Right cardiac atrium (tissue), 5 donors: ENCODE data around the gene CPA5. TPM values are rescaled to one million over a fixed set of nuclear protein-coding genes. Genes with fewer than 3 reads are reported as not detected.

Experiments used
- ATAC-seq, 2 donors: fragments of 200-7000 bp; cut with Tn5 transposase; one replicate each; pipeline versions ENCODE4 v1.8.0 to v1.9.1; 2020; ENCODE audit warnings: moderate library complexity in 2 of 2, mild to moderate bottlenecking in 1 of 2
- DNase-seq, 3 donors: peaks; one replicate each; pipeline ENCODE4 v3.0.0-alpha.2; 2020
- H3K27ac ChIP-seq: one replicate; pipeline ENCODE4 v1.5.1; 2013; ENCODE audit warnings: mild to moderate bottlenecking, low read length, control low read depth, moderate library complexity
- H3K27me3 ChIP-seq: one replicate; pipeline ENCODE4 v1.6.1; 2013; ENCODE audit not compliant: control insufficient read depth, insufficient read depth
- H3K4me1 ChIP-seq: one replicate; pipeline ENCODE4 v1.6.1; 2013; ENCODE audit warnings: low read length; ENCODE audit not compliant: control insufficient read depth, insufficient read depth
- H3K4me3 ChIP-seq: one replicate; pipeline ENCODE4 v1.5.1; 2013; ENCODE audit warnings: low read length, control low read depth
- H3K9me3 ChIP-seq: one replicate; pipeline ENCODE4 v1.6.1; 2013; ENCODE audit warnings: low read length; ENCODE audit not compliant: control insufficient read depth
- WGBS: extraction: QIAGEN DNeasy Blood & Tissue Kit; methylation state at CpG from one replicate; pipeline ENCODE4 v1.1.7; 2013; 5-methylcytosine and 5-hydroxymethylcytosine counted together
- intact Hi-C, 4 donors: fragments of 100-400 bp; cut with DNase I; formaldehyde crosslinking; loops; one replicate each; pipeline versions ENCODE4 v1.11.0 to v1.14.0; 2022 to 2023
- long read RNA-seq, 4 donors: library from polyadenylated mRNA; unstranded; transcript quantifications; one replicate each; pipeline ENCODE4 v2.0.0, GENCODE V29; 2020 to 2021
- polyA plus RNA-seq: library from polyadenylated mRNA; stranded (reverse); fragments of 200-250 nt; gene quantifications from one replicate; pipeline ENCODE4 v1.2.3, GENCODE V29; 2013
- total RNA-seq, 4 donors: library from RNA; stranded (reverse); fragmentation: NEBNext Ultra II Directional; extraction: Animal tissue kit (Norgen Biotek cat#: 25700); gene quantifications; one replicate each; pipeline ENCODE4 v1.2.1, GENCODE V29; 2021
- donor health status: healthy with polysubstance abuse.
- donor health status: DM: no; HTN: yes; CAD: no.
- donor health status: DM: no; HTN: no; CAD: no.
- donor health status: DM: no; HTN: yes; CAD: no; lungs with severe emphysema.
- donor health status: DM: yes; HTN: yes; CAD: no.

The CPA5 gene
- total RNA-seq (not detected), polyA plus RNA-seq (not detected)
- long read RNA-seq, donor 1, result 0 reads
- long read RNA-seq, donor 2, result 0 reads
- long read RNA-seq, donor 3, result 0 reads
- long read RNA-seq, donor 4, result 0 reads

- intact Hi-C loops, result loop anchor here in 1 of 4 donors (5.0 kb wide), 1 partner anchor 363 kb away; no protein-coding TSS in a partner anchor
- Histone ChIP-seq H3K27me3 (no peaks in the 10 kb centered on the region), H3K9me3 (no peaks in the 10 kb centered on the region), H3K4me3 (no peak within 1 kb of the TSS), H3K4me1 (no peaks in the 10 kb centered on the region), H3K27ac (no peak within 1 kb of the TSS)
- ATAC-seq, result no peak
- no peak for DNase-seq
- WGBS, result 96% methylated on average over 5 of the region's 5 CpGs
Observed at GRCh38 chr7:130344271-130344866, at the start of gene CPA5. Gene CPA5 (plus strand): TSS chr7:130344816. CDS start chr7:130346486, 1,670 bp downstream.

DNA sequence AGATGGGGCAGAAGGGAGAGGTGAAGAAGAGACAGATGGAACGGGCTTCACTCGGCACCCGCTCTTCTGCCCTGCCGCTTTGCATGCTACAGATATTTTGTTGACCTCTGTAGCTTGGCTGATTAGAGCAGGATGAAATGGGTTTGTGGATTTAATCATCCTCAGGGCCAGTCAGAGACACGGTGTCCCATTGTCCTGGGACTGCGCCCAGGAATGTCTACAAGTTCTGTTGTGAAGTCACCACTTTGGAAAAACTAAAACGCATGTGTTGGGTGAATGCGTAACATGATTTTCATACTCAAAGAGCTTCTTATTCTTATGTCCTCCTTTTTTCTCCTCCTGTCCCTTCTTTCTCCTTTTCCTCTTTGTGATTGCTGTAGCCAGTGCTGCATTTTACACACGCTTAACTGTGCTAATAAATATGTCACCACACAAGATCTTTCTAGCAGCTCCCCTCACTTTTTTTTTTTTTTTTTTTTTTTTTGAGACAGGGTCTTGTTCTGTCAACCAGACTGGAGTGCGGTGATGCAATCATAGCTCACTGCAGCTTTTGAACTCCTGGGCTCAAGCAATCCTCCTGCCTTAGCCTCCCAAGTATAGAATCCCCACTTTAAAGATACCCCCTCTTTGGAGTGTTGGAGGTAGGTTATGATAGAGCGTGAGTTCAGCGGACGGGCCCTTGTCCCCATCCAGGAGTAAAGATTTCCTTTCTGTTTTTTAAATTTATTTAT lies 48.2 kb upstream of the CPA5 start:
- WGBS, result 87% methylated on average over 13 of the region's 13 CpGs
- H3K9me3 ChIP-seq, result no peaks in the 10 kb centered on the region
- intact Hi-C loops, result no loop called here
- no peaks in the 10 kb centered on the region for H3K4me1 ChIP-seq
- H3K4me3 ChIP-seq, result no peak overlapping the region
- no peak overlapping the region for H3K27ac ChIP-seq
- no peaks in the 10 kb centered on the region for H3K27me3 ChIP-seq
- DNase-seq (no peak), ATAC-seq (no peak)

DNA sequence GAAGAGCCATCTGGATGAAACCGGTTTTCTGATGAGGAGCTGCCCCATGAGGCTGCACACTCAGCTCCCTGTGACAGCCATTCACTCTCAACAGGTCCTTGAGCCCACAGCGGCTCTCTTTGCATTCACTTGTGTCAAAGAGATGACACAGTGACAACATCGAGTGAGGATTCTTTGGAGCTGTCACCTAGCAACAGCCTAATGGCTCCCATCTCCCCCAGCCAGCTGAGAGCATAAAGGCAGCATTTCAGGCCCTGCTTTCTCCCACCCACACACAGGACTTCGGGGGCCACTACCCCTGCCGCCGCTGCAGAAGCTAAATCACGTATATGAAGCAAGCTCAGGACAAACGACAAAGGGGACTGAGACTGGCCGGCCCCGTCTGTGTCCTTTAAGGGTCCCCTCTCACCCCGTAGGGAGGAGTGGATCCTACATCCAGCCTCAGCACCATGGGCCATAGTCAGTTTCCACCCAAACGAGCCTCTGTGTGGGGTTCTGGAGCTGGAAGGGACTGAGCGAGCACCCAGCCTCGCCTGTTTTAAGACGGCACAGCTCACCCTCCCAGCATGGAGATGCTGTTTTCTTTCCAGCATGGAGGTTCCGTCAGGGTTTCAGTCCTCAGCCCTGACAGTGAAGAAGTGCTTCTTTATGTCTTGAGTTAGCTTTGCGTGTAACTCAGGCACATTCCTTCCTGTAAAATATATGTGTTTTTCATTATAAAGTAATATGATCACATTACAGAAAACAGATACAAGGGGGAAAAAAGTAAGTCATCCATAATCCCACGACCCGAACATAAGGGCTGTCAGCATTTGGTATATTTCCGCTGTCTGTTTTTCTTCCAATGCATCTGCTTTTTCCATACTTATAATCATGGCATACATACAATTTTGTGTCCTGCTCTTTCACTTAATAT lies 46.7 kb upstream of the CPA5 start:
- H3K4me3 ChIP-seq, result no peak overlapping the region
- H3K9me3 ChIP-seq, result no peaks in the 10 kb centered on the region
- no peaks in the 10 kb centered on the region for H3K27me3 ChIP-seq
- intact Hi-C loops, result no loop called here
- WGBS, result 85% methylated on average over 20 of the region's 20 CpGs
- no peak for ATAC-seq
- no peaks in the 10 kb centered on the region for H3K4me1 ChIP-seq
- H3K27ac ChIP-seq, result no peak overlapping the region
- DNase-seq, result no peak

DNA sequence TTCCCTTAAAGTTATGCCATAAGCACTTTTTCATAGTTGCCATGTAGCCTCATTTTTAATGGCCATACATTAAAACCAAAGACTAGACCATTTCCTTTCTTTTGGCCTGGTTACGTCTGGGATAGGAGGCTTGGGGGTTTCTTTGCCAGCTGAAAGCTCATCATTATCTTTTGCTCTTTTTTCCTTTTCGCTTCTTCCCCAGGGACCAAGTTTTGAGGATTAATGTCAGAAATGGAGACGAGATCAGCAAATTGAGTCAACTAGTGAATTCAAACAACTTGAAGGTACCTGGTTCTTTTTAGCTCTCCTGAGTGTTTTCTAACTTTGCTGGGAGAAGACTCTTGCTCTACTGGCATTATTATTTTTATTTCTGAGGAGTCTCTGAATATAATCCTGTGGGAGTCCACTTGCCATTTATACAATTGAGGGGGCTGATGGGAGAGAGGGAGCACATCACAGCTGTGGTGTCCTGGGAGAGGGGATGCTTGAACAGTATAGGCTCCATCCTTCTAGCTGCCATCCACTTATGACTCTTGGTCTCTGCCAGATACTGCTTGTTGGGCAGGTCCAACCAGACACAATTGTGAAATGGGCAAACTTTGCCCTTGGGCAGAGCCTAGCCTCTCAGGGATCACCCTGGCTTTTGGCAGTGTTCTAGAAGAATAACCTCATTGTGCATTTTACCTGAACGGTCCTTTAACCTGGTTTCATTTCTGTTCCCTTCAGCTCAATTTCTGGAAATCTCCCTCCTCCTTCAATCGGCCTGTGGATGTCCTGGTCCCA lies 45.9 kb upstream of the CPA5 start:
- no peak for ATAC-seq
- WGBS, result 83% methylated on average over 5 of the region's 5 CpGs

DNA sequence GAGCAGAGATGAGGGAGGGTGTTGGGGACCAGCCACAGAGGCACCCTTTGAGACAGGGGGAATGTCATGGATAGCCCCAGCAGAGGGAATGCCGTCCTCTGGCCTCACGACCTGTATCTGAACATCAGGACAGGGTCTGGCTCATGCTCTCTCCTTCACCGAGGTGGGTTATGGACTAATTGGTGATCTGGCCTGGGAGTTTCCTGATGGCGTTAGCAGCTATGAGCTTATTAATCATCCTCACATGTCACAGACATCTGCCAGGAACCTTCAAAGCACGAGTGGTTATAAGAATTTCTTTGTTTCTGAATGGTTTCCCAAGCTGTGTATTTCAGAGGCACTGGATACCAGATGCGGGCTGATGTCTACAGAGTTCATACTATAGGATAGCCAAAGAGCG lies 44.8 kb upstream of the CPA5 start:
- no peaks in the 10 kb centered on the region for H3K9me3 ChIP-seq
- no peaks in the 10 kb centered on the region for H3K27me3 ChIP-seq
- H3K4me1 ChIP-seq, result no peaks in the 10 kb centered on the region
- ATAC-seq (no peak), DNase-seq (no peak)
- no peak overlapping the region for H3K27ac ChIP-seq
- intact Hi-C loops, result no loop called here
- 88% methylated on average over 7 of the region's 7 CpGs for WGBS
- no peak overlapping the region for H3K4me3 ChIP-seq

More for the DNA sequence above, 45.9 kb upstream of the CPA5 start:
- Histone ChIP-seq H3K4me1 (no peaks in the 10 kb centered on the region), H3K4me3 (no peak overlapping the region), H3K27me3 (no peaks in the 10 kb centered on the region), H3K9me3 (no peaks in the 10 kb centered on the region), H3K27ac (no peak overlapping the region)
- DNase-seq, result no peak
- intact Hi-C loops, result no loop called here

- no peak overlapping the region for H3K4me3 ChIP-seq
- WGBS, result 78% methylated on average over 8 of the region's 8 CpGs
- H3K4me1 ChIP-seq, result no peaks in the 10 kb centered on the region
- H3K27ac ChIP-seq, result no peak overlapping the region
- no peak for ATAC-seq
- intact Hi-C loops, result no loop called here
- H3K27me3 ChIP-seq, result no peaks in the 10 kb centered on the region
- H3K9me3 ChIP-seq, result no peaks in the 10 kb centered on the region
- no peak for DNase-seq
Observed at GRCh38 chr7:130301501-130302020, 43.1 kb upstream of the CPA5 start.

DNA sequence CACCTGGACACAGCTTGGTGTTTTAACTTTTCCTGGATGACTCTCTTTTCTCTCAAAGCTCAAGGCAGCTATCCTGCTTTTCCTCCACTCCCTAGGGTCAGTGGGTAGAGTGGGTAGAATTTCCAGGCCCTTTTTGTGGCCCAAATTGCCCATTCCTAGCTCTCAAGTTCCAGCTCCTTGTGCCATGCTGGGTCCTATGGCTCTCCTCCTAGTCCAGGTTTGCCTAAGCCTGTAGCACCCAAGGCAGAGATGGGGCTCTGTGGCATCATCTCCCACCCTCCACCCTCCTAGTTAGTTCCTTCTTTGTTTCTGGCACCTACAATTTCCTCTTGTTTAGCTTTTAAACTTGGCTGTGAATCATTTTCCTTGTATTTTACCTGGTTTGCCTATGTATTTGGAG lies 42.0 kb upstream of the CPA5 start:
- ATAC-seq (no peak), DNase-seq (no peak)
- H3K4me1 ChIP-seq, result no peaks in the 10 kb centered on the region
- intact Hi-C loops, result no loop called here
- no peak overlapping the region for H3K4me3 ChIP-seq
- H3K27me3 ChIP-seq, result no peaks in the 10 kb centered on the region
- no peaks in the 10 kb centered on the region for H3K9me3 ChIP-seq
- H3K27ac ChIP-seq, result no peak overlapping the region

DNA sequence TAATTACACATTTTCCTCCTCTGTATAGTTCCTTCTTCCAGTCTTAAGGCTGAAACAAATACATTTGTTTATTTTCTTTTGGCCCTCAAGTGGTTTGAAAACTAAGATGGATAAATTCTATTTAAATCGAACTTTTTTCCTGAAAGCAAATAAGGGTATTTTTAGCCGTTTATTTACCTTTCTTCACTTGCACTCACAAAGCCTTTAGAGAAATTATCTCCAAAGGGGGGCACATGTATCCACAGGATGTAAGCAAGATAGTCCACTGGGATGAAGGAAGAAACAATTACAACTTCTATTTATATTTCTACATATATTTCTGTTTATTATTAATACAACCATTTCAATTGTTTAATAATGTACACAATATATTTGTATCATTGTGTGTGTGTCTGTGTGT lies 41.5 kb upstream of the CPA5 start:
- H3K4me1 ChIP-seq, result no peaks in the 10 kb centered on the region
- intact Hi-C loops, result no loop called here
- ATAC-seq (no peak), DNase-seq (no peak)
- WGBS, result 53% methylated on average over 2 of the region's 2 CpGs
- H3K4me3 ChIP-seq, result no peak overlapping the region
- H3K27me3 ChIP-seq, result no peaks in the 10 kb centered on the region
- no peaks in the 10 kb centered on the region for H3K9me3 ChIP-seq
- no peak overlapping the region for H3K27ac ChIP-seq

DNA sequence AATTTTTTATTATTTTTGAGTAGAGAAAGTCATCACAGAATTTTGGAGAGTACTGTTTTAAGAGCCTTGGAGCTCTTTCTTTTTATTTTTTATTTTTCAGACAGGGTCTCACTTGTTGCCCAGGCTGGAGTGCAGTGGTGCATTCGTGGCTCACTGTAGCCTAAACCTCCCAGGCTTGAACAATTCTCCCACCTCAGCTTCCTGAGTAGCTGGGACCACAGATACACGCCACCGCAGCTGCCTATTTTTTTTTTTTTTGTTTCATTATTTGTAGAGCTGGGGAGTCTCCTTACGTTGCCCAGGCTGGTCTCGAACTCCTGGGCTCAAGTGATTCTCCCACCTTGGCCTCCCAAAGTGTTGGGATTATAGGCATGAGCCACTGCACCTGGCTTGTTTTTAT lies 41.1 kb upstream of the CPA5 start:
- H3K27me3 ChIP-seq, result no peaks in the 10 kb centered on the region
- WGBS, result 74% methylated on average over 5 of the region's 5 CpGs
- intact Hi-C loops, result no loop called here
- H3K4me3 ChIP-seq, result no peak overlapping the region
- H3K27ac ChIP-seq, result no peak overlapping the region
- H3K9me3 ChIP-seq, result no peaks in the 10 kb centered on the region
- H3K4me1 ChIP-seq, result no peaks in the 10 kb centered on the region
- DNase-seq, result no peak
- ATAC-seq, result no peak

- 80% methylated on average over 5 of the region's 5 CpGs for WGBS
- ATAC-seq, result no peak
- no peak overlapping the region for H3K27ac ChIP-seq
- H3K4me1 ChIP-seq, result no peaks in the 10 kb centered on the region
- no peak for DNase-seq
- no peaks in the 10 kb centered on the region for H3K9me3 ChIP-seq
- no peak overlapping the region for H3K4me3 ChIP-seq
- no peaks in the 10 kb centered on the region for H3K27me3 ChIP-seq
- intact Hi-C loops, result no loop called here
Observed at GRCh38 chr7:130303982-130304381, 40.6 kb upstream of the CPA5 start.
